ENCODE data around the gene PLEKHO1.

The PLEKHO1 gene

DNA sequence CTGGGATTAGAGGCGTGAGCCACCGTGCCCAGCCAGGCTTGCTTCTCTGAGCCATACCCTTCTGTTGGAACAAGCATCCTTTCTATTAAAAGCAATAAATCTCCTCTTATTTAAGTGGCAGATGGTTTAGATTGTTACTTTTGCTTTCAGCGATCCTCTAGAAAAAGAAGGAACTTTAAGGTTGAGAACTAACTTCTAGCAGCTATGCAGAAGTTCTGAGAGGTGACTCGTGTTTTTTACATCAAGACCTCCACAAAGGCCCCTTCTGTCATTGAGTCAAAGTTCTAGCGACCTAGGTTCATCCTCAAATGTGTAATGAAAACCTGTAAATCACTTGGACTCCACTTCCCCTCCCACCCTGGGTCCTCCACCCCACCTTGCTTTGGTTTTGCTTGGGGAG is 30.8 kb downstream of the PLEKHO1 start (continued):
- TF ChIP-seq HOXD13 (CRISPR knock-in tag; IDR thresholded peaks at IDR 0.05; ENCODE audit: borderline replicate concordance): no peak

GRCh38 chr1:150182247-150182646 is 32.5 kb downstream of the PLEKHO1 start:
- no peaks in the 10 kb centered on the region for H3K36me3 ChIP-seq (ENCODE audit: control insufficient read depth in 2 of 2, insufficient read depth in 1 of 2, low read length in 2 of 2)
- TF ChIP-seq, protein P1, sequence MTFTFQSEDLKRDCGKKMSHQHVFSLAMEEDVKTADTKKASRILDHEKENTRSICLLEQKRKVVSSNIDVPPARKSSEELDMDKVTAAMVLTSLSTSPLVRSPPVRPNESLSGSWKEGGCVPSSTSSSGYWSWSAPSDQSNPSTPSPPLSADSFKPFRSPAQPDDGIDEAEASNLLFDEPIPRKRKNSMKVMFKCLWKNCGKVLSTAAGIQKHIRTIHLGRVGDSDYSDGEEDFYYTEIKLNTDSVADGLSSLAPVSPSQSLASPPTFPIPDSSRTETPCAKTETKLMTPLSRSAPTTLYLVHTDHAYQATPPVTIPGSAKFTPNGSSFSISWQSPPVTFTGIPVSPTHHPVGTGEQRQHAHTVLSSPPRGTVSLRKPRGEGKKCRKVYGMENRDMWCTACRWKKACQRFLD (tag by site-specific recombination; IDR thresholded peaks at IDR 0.05): no peak
- TF ChIP-seq RBAK (tag by site-specific recombination; IDR thresholded peaks at IDR 0.05) (no peak), YY1 (tag by site-specific recombination; IDR thresholded peaks at IDR 0.05) (no peak), BCL11A (tag by site-specific recombination; IDR thresholded peaks at IDR 0.05; ENCODE audit: low read depth) (no peak), HOXA7 (CRISPR knock-in tag; IDR thresholded peaks at IDR 0.05; ENCODE audit: borderline replicate concordance) (no peak), ZNF335 (tag by site-specific recombination; conservative IDR thresholded peaks at IDR 0.05) (no peak), REST (tag by site-specific recombination; IDR thresholded peaks at IDR 0.05) (no peak), ZNF416 (tag by site-specific recombination; IDR thresholded peaks at IDR 0.05) (no peak), ZNF155 (tag by site-specific recombination; IDR thresholded peaks at IDR 0.05) (no peak), SALL2 (tag by site-specific recombination; IDR thresholded peaks at IDR 0.05; ENCODE audit: borderline replicate concordance) (no peak)
- TF ChIP-seq, protein P2, sequence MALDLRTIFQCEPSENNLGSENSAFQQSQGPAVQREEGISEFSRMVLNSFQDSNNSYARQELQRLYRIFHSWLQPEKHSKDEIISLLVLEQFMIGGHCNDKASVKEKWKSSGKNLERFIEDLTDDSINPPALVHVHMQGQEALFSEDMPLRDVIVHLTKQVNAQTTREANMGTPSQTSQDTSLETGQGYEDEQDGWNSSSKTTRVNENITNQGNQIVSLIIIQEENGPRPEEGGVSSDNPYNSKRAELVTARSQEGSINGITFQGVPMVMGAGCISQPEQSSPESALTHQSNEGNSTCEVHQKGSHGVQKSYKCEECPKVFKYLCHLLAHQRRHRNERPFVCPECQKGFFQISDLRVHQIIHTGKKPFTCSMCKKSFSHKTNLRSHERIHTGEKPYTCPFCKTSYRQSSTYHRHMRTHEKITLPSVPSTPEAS (tag by site-specific recombination; IDR thresholded peaks at IDR 0.05): no peak
- TF ChIP-seq, protein P3, sequence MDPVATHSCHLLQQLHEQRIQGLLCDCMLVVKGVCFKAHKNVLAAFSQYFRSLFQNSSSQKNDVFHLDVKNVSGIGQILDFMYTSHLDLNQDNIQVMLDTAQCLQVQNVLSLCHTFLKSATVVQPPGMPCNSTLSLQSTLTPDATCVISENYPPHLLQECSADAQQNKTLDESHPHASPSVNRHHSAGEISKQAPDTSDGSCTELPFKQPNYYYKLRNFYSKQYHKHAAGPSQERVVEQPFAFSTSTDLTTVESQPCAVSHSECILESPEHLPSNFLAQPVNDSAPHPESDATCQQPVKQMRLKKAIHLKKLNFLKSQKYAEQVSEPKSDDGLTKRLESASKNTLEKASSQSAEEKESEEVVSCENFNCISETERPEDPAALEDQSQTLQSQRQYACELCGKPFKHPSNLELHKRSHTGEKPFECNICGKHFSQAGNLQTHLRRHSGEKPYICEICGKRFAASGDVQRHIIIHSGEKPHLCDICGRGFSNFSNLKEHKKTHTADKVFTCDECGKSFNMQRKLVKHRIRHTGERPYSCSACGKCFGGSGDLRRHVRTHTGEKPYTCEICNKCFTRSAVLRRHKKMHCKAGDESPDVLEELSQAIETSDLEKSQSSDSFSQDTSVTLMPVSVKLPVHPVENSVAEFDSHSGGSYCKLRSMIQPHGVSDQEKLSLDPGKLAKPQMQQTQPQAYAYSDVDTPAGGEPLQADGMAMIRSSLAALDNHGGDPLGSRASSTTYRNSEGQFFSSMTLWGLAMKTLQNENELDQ (tag by site-specific recombination; IDR thresholded peaks at IDR 0.05; ENCODE audit: low read depth): no peak
- TF ChIP-seq, protein P4, sequence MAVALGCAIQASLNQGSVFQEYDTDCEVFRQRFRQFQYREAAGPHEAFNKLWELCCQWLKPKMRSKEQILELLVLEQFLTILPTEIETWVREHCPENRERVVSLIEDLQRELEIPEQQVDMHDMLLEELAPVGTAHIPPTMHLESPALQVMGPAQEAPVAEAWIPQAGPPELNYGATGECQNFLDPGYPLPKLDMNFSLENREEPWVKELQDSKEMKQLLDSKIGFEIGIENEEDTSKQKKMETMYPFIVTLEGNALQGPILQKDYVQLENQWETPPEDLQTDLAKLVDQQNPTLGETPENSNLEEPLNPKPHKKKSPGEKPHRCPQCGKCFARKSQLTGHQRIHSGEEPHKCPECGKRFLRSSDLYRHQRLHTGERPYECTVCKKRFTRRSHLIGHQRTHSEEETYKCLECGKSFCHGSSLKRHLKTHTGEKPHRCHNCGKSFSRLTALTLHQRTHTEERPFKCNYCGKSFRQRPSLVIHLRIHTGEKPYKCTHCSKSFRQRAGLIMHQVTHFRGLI (tag by site-specific recombination; IDR thresholded peaks at IDR 0.05): no peak
- H3K27ac ChIP-seq (ENCODE audit: extremely low read depth, low read depth, low read length): no peak overlapping the region
- H3K4me1 ChIP-seq (ENCODE audit: control insufficient read depth, insufficient read depth, low read length): peaks cover 3% of the 10 kb centered on the region; the same call in 1 of the 2 replicates
- no peak overlapping the region for H3K4me3 ChIP-seq (ENCODE audit: low read depth, low read length)
- no peaks in the 10 kb centered on the region for H3K9me3 ChIP-seq (ENCODE audit: control insufficient read depth, insufficient read depth, low read depth, low read length)
- POLR2A ChIA-PET: no interaction called here
- CTCF ChIA-PET: interaction anchor here (1.3 to 2.2 kb wide), 3 partner anchors 16 to 220 kb away, joined by 4 to 6 read pairs (median 4); no protein-coding TSS in a partner anchor

Data from HEK293 (cell line).